NCI-H510A treated with DMSO at 0.1 percent for 48 hours (cell line): ENCODE data around the gene CDCA7.
"Not testable (repeated sequence)": the region's sequence is repeated elsewhere in the genome, so short reads cannot be mapped to it uniquely, and the experiment has no call there.

Source experiments
- DNase-seq: peaks from one replicate; lab custom pipeline; 2025; lab: John Stamatoyannopoulos, UW

Gene CDCA7

GRCh38 chr2:173359231-173359630, 4.6 kb downstream of the CDCA7 start:
- DNase-seq: no peak

- DNase-seq: no peak
Measured at GRCh38 chr2:173370198-173370597, 15.5 kb downstream of the CDCA7 start.

GRCh38 chr2:173371023-173371422, 16.4 kb downstream of the CDCA7 start:
- DNase-seq: no peak

- DNase-seq: no peak
Measured at GRCh38 chr2:173373290-173373689, 18.6 kb downstream of the CDCA7 start.

GRCh38 chr2:173374634-173375033, 20.0 kb downstream of the CDCA7 start:
- no peak for DNase-seq

GRCh38 chr2:173385534-173385933, 30.9 kb downstream of the CDCA7 start:
- DNase-seq: not testable (repeated sequence)

GRCh38 chr2:173386021-173386737, 31.5 kb downstream of the CDCA7 start:
- no peak for DNase-seq

- no peak for DNase-seq
Measured at GRCh38 chr2:173386738-173387065, 32.0 kb downstream of the CDCA7 start.

GRCh38 chr2:173387079-173387478, 32.4 kb downstream of the CDCA7 start:
- DNase-seq: no peak

GRCh38 chr2:173387660-173388059, 33.0 kb downstream of the CDCA7 start:
- DNase-seq: no peak

GRCh38 chr2:173388795-173389194, 34.1 kb downstream of the CDCA7 start:
- no peak for DNase-seq

GRCh38 chr2:173390036-173390435, 35.4 kb downstream of the CDCA7 start:
- no peak for DNase-seq

- DNase-seq: no peak
Measured at GRCh38 chr2:173392731-173393130, 38.1 kb downstream of the CDCA7 start.

GRCh38 chr2:173393186-173393585, 38.5 kb downstream of the CDCA7 start:
- DNase-seq: no peak

- no peak for DNase-seq
Measured at GRCh38 chr2:173393636-173394035, 39.0 kb downstream of the CDCA7 start.

- DNase-seq: no peak
Measured at GRCh38 chr2:173394091-173394974, 39.7 kb downstream of the CDCA7 start.

GRCh38 chr2:173395567-173396351, 41.1 kb downstream of the CDCA7 start:
- DNase-seq: no peak

GRCh38 chr2:173397539-173397938, 42.9 kb downstream of the CDCA7 start:
- DNase-seq: no peak

- no peak for DNase-seq
Measured at GRCh38 chr2:173399229-173399628, 44.6 kb downstream of the CDCA7 start.

GRCh38 chr2:173400760-173401159, 46.1 kb downstream of the CDCA7 start:
- DNase-seq: peak; percentile 76

- peak; percentile 69 for DNase-seq
Measured at GRCh38 chr2:173401716-173402326, 47.1 kb downstream of the CDCA7 start.

GRCh38 chr2:173402405-173402974, 47.8 kb downstream of the CDCA7 start:
- peak; percentile 100 for DNase-seq
